Esophagus muscularis mucosa (tissue), 4 donors: ENCODE measurements around the gene FAM9B. TPM values are rescaled to one million over a fixed set of nuclear protein-coding genes. Genes with fewer than 3 reads are reported as not detected.

ENCODE experiments used
- DNase-seq: peaks from one replicate; pipeline ENCODE4 v3.0.0-alpha.2; 2017; ENCODE audit errors: extremely low spot score
- H3K27ac ChIP-seq, 4 donors: fragments of 200-600 bp; sonication (generic); replicated peaks in 1 of 4; 1 replicate in 3 of 4; 2 replicates in 1 of 4; pipeline ENCODE4 v1.5.1; 2016 to 2019; ENCODE audit warnings: mild to moderate bottlenecking in 1 of 4
- H3K27me3 ChIP-seq, 4 donors: fragments of 200-600 bp; sonication (generic); one replicate each; pipeline versions ENCODE4 v1.5.1 to v1.6.0; 2016 to 2019
- H3K36me3 ChIP-seq, 4 donors: fragments of 200-600 bp; sonication (generic); one replicate each; pipeline ENCODE4 v1.5.1; 2016 to 2019
- H3K4me1 ChIP-seq, 4 donors: fragments of 200-600 bp; sonication (generic); one replicate each; pipeline ENCODE4 v1.5.1; 2016 to 2019
- H3K4me3 ChIP-seq, 4 donors: fragments of 200-600 bp; sonication (generic); 1 replicate in 2 of 4; 2 replicates in 2 of 4; pipeline ENCODE4 v1.5.1; 2016 to 2019; ENCODE audit warnings: mild to moderate bottlenecking in 4 of 4, moderate library complexity in 1 of 4
- H3K9me3 ChIP-seq, 4 donors: fragments of 200-600 bp; sonication (generic); 1 replicate in 3 of 4; 2 replicates in 1 of 4; pipeline ENCODE4 v1.5.1; 2016 to 2019
- CTCF ChIP-seq, 3 experiments: fragments of 200-600 bp in 2 of 3; fragments of 450-650 bp in 1 of 3; sonication (generic) in 2 of 3; IDR thresholded peaks; one replicate each; pipeline ENCODE4 v1.5.1; 2017 to 2019; ENCODE audit warnings: antibody characterized with exemption in 3 of 3, mild to moderate bottlenecking in 2 of 3, moderate library complexity in 1 of 3
- EP300 ChIP-seq: sonication (generic); formaldehyde crosslinking; IDR thresholded peaks from one replicate; pipeline ENCODE4 v1.6.1; 2017; ENCODE audit warnings: antibody characterized with exemption
- POLR2A ChIP-seq: fragments of 450-650 bp; IDR thresholded peaks from one replicate; pipeline ENCODE4 v1.6.1; 2017; ENCODE audit warnings: antibody characterized with exemption, moderate library complexity, mild to moderate bottlenecking, low read depth
- POLR2AphosphoS5 ChIP-seq, 2 donors: sonication (generic); formaldehyde crosslinking; IDR thresholded peaks; one replicate each; pipeline ENCODE4 v1.6.1; 2017; ENCODE audit warnings: antibody characterized with exemption in 2 of 2
- WGBS: methylation state at CpG from one replicate; pipeline ENCODE4 v1.1.5; 2018; 5-methylcytosine and 5-hydroxymethylcytosine counted together
- intact Hi-C: fragments of 100-400 bp; cut with DNase I; formaldehyde crosslinking; loops from one replicate; pipeline ENCODE4 v1.15.1; 2023
- total RNA-seq, 4 donors: library from RNA; depleted of rRNA; stranded (reverse); fragments of >200 nt; gene quantifications; one replicate each; pipeline versions ENCODE4 v1.1.0 to v1.2.1, GENCODE V29; 2016

Gene FAM9B
- total RNA-seq, 4 donors from 2014 or later, result not detected

- no peak for TF ChIP-seq EP300
- no peak for TF ChIP-seq POLR2A
- TF ChIP-seq POLR2AphosphoS5 (IDR thresholded peaks at IDR 0.05), result no peak
- TF ChIP-seq CTCF (IDR thresholded peaks at IDR 0.05), result no peak
- H3K4me1 ChIP-seq, result no peaks in the 10 kb centered on the region
- WGBS, result 66% methylated on average over 3 of the region's 3 CpGs
- DNase-seq, result no peak
- H3K4me3 ChIP-seq, result no peak overlapping the region
- intact Hi-C loops, result no loop called here
- no peak overlapping the region for H3K27ac ChIP-seq
- H3K27me3 ChIP-seq, result no peaks in the 10 kb centered on the region
- H3K36me3 ChIP-seq, result no peaks in the 10 kb centered on the region
- no peaks in the 10 kb centered on the region for H3K9me3 ChIP-seq
These were observed 16.4 kb upstream of the FAM9B start for GRCh38 chrX:9050331-9050730.

DNA sequence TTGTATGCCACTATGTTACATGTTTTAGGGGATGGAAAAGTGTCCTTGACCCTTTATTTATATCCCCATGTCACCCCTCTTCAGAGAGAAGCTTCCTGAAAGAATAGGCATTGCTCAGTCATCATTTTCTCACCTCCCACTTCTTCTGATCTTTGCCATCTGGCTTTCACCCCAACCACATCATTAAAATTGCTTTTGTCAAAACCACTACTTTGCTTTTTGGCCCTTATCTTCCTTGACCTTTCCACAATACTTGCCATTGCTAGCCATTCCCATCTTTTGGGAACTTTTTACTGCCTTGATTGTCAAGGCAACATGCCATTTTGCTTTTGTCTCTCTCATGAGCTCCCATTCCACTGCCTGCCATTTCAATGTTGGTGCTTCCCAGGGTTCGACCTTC lies 14.9 kb upstream of the FAM9B start:
- Histone ChIP-seq H3K27ac (no peak overlapping the region), H3K4me3 (no peak overlapping the region), H3K27me3 (no peaks in the 10 kb centered on the region), H3K4me1 (no peaks in the 10 kb centered on the region), H3K36me3 (no peaks in the 10 kb centered on the region), H3K9me3 (no peaks in the 10 kb centered on the region)
- intact Hi-C loops, result no loop called here
- 70% methylated on average over 1 of the region's 1 CpG for WGBS
- DNase-seq, result no peak
- TF ChIP-seq POLR2A, result no peak
- no peak for TF ChIP-seq EP300
- no peak for TF ChIP-seq POLR2AphosphoS5 (IDR thresholded peaks at IDR 0.05)
- TF ChIP-seq CTCF (IDR thresholded peaks at IDR 0.05), result no peak

GRCh38 chrX:9038244-9038643 lies 4.3 kb upstream of the FAM9B start:
- WGBS, result 78% methylated on average over 4 of the region's 4 CpGs
- Histone ChIP-seq H3K9me3 (no peaks in the 10 kb centered on the region), H3K36me3 (no peaks in the 10 kb centered on the region), H3K27me3 (no peaks in the 10 kb centered on the region), H3K4me1 (no peaks in the 10 kb centered on the region), H3K27ac (no peak overlapping the region), H3K4me3 (no peak overlapping the region)
- intact Hi-C loops, result no loop called here
- DNase-seq, result no peak
- TF ChIP-seq POLR2AphosphoS5 (IDR thresholded peaks at IDR 0.05) (no peak), EP300 (no peak), POLR2A (no peak), CTCF (IDR thresholded peaks at IDR 0.05) (no peak)

DNA sequence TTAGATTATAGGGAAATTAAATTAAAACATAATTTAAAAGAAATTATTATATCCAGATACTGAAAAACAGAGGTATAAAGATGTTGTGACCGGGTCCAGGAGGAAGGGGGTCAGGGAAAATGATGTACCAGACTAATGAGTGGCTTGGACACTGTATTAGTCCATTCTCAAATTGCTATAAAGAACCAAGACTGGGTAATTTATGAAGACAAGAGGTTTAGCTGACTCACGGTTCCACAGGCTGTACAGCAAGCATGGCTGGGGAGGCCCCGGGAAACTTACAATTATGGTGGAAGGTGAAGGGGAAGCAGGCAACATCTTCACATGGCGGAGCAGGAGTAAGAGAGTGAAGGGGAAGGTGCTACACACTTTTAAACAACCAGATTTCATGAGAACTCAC lies 3.4 kb upstream of the FAM9B start:
- DNase-seq, result no peak
- TF ChIP-seq POLR2AphosphoS5 (IDR thresholded peaks at IDR 0.05) (no peak), CTCF (IDR thresholded peaks at IDR 0.05) (no peak), EP300 (no peak), POLR2A (no peak)
- Histone ChIP-seq H3K36me3 (no peaks in the 10 kb centered on the region), H3K4me1 (no peaks in the 10 kb centered on the region), H3K9me3 (no peaks in the 10 kb centered on the region), H3K4me3 (no peak overlapping the region), H3K27ac (no peak overlapping the region), H3K27me3 (no peaks in the 10 kb centered on the region)
- 68% methylated on average over 4 of the region's 4 CpGs for WGBS
- intact Hi-C loops, result no loop called here

- WGBS, result 85% methylated on average over 4 of the region's 17 CpGs
- no peak overlapping the region for H3K4me3 ChIP-seq
- H3K4me1 ChIP-seq, result no peaks in the 10 kb centered on the region
- no peaks in the 10 kb centered on the region for H3K36me3 ChIP-seq
- no peak overlapping the region for H3K27ac ChIP-seq
- intact Hi-C loops, result no loop called here
- TF ChIP-seq POLR2A (no peak), CTCF (IDR thresholded peaks at IDR 0.05) (no peak), EP300 (no peak)
- DNase-seq, result no peak
- H3K27me3 ChIP-seq, result no peaks in the 10 kb centered on the region
- no peaks in the 10 kb centered on the region for H3K9me3 ChIP-seq
These were observed 341 bp downstream of the FAM9B start for GRCh38 chrX:9033586-9033985.
